Activated B cell treated with CpG ODN at 0.5 μM for 24 hours (primary cell): ENCODE data around the gene RASGRP2. TPM values are rescaled to one million over a fixed set of nuclear protein-coding genes. Genes with fewer than 3 reads are reported as not detected.

ENCODE experiments used
- ATAC-seq: fragments of 200-7000 bp; cut with Tn5 transposase; one replicate; pipeline ENCODE4 v1.10.0; 2021; ENCODE audit warnings: low read depth, mild to moderate bottlenecking, moderate library complexity
- CTCF ChIA-PET: fragments of 350-600 bp; sonication (Branson Sonifier 250); formaldehyde crosslinking; loops from one replicate; lab custom pipeline; 2021; ENCODE audit warnings: antibody characterized with exemption; lab: Charles Lee
- POLR2A ChIA-PET: fragments of 350-600 bp; sonication (Branson Sonifier 250); formaldehyde crosslinking; loops from one replicate; lab custom pipeline; 2021; ENCODE audit warnings: antibody characterized with exemption; lab: Charles Lee
- DNase-seq: peaks from one replicate; pipeline ENCODE4 v3.0.0; 2022
- H3K27ac Mint-ChIP-seq: one replicate; pipeline ENCODE4 v1.8.0; 2020; ENCODE audit warnings: mixed read lengths
- H3K27me3 Mint-ChIP-seq: one replicate; pipeline ENCODE4 v1.8.0; 2021; ENCODE audit warnings: mixed read lengths
- H3K36me3 Mint-ChIP-seq: one replicate; pipeline ENCODE4 v1.8.0; 2021; ENCODE audit warnings: low read depth, mixed read lengths
- H3K4me1 Mint-ChIP-seq: one replicate; pipeline ENCODE4 v1.8.0; 2021; ENCODE audit warnings: mixed read lengths
- H3K4me3 Mint-ChIP-seq: one replicate; pipeline ENCODE4 v1.8.0; 2020; ENCODE audit warnings: mild to moderate bottlenecking, mixed read lengths
- H3K9me3 Mint-ChIP-seq: one replicate; pipeline ENCODE4 v1.8.0; 2020; ENCODE audit warnings: mixed read lengths
- intact Hi-C: fragments of 100-400 bp; cut with micrococcal nuclease; formaldehyde crosslinking; loops from one replicate; pipeline ENCODE4 v1.15.1; 2024
- total RNA-seq: library from RNA; stranded (reverse); gene quantifications from 2 replicates; pipeline ENCODE4 v1.2.3, GENCODE V29; 2022
- TF ChIP-seq, protein P1 (sequence below): fragments of 200-600 bp; IDR thresholded peaks from one replicate; pipeline ENCODE4 v1.8.0; 2022; ENCODE audit warnings: antibody characterized with exemption, mild to moderate bottlenecking

RASGRP2 gene
- total RNA-seq, 1 donor from 2014 or later, result 177 TPM

DNA sequence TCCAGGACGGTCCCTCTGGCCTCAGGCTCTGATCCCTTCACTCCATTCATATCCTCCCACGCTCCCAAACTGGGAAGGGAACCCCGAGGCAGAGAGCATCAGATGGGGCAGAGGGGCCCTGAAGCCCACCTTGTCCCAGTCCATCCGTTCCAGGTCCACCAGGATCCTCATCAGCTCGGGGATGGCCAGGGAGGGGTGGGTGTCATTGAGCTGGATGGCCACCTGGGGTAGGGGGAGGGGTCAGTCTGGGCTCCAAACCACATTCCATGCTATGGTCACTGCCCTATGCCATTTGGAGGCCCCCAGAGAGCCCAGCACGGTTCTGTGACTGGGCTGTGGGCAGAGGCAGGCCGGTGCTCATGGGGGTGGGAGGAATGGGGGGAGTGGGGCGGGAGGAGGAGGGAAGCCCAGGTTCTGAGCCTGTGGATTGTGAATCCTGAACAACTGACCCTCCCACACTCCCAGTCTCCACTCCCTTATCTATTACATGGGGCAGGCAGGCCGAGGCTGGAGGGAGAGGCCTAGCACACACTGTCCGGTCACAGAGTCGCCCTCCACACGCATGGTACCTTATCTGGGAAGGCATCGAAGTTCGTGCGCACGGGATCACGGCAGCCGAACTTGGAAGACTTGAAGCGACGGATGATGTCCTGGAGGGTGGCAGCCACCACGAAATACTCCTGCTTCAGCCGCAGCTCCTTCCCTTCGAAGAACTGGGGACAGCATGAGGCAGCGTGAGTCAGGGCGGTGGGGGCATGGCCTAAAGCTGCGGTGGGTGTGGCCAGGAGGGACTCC, 10.4 kb upstream of the RASGRP2 start:
- Mint-ChIP-seq H3K4me3 (no peak overlapping the region), H3K27me3 (no peaks in the 10 kb centered on the region), H3K27ac (no peak overlapping the region), H3K4me1 (peaks cover 24% of the 10 kb centered on the region), H3K9me3 (no peaks in the 10 kb centered on the region), H3K36me3 (peaks cover 29% of the 10 kb centered on the region)
- no peak for DNase-seq
- TF ChIP-seq, protein P1, sequence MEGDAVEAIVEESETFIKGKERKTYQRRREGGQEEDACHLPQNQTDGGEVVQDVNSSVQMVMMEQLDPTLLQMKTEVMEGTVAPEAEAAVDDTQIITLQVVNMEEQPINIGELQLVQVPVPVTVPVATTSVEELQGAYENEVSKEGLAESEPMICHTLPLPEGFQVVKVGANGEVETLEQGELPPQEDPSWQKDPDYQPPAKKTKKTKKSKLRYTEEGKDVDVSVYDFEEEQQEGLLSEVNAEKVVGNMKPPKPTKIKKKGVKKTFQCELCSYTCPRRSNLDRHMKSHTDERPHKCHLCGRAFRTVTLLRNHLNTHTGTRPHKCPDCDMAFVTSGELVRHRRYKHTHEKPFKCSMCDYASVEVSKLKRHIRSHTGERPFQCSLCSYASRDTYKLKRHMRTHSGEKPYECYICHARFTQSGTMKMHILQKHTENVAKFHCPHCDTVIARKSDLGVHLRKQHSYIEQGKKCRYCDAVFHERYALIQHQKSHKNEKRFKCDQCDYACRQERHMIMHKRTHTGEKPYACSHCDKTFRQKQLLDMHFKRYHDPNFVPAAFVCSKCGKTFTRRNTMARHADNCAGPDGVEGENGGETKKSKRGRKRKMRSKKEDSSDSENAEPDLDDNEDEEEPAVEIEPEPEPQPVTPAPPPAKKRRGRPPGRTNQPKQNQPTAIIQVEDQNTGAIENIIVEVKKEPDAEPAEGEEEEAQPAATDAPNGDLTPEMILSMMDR, result no peak
- ATAC-seq, result no peak
- ChIA-PET CTCF (no interaction called here), POLR2A (interaction anchor here (0.5 to 1.2 kb wide), 2 partner anchors 21 to 24 kb away, joined by 3 read pairs; partner anchors contain the start of gene SF1)
- intact Hi-C loops, result no loop called here

DNA sequence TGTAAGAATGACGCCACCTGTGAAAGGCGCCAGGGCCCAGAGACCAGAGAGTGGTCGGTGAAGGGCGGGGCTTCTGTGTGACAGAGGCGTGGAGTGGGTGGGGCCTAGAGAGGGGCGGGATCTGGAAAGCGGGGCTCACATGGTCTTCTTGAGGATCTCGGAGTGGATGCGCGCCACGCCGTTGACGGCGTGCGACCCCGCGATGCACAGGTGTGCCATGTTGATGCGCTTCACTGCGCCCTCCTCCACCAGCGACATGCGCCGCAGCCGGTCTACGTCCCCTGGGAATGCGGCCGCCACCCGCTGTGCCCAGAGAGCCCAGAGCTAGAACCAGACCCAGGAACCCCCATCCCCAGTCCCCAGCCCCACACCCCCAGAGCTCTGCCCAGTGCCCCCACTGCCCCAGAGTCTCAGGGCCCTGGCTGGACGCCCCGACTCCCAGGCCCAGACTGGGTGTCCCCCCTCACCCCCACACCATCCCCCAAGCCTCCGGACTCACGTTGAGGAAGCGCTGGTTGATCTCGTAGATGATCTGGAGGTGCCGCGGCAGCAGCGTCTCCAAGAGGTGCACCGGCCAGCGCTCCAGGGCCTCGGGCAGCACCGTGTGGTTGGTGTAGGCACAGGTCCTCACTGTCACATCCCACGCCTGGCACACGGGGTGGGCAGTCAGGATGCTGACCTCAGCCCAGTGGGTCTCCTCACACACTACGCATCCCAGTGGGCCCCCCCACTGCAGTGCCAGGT, 9.6 kb upstream of the RASGRP2 start:
- POLR2A ChIA-PET, result interaction anchor here (1.1 to 1.2 kb wide), 2 partner anchors 15 to 25 kb away, joined by 3 read pairs; partner anchors contain the start of gene SF1
- no peaks in the 10 kb centered on the region for H3K9me3 Mint-ChIP-seq
- TF ChIP-seq, protein P1, result no peak
- ATAC-seq (no peak), DNase-seq (no peak)
- H3K27me3 Mint-ChIP-seq, result no peaks in the 10 kb centered on the region
- H3K27ac Mint-ChIP-seq, result no peak overlapping the region
- H3K4me3 Mint-ChIP-seq, result no peak overlapping the region
- CTCF ChIA-PET, result no interaction called here
- intact Hi-C loops, result no loop called here
- peaks cover 29% of the 10 kb centered on the region for H3K36me3 Mint-ChIP-seq
- H3K4me1 Mint-ChIP-seq, result peaks cover 27% of the 10 kb centered on the region

DNA sequence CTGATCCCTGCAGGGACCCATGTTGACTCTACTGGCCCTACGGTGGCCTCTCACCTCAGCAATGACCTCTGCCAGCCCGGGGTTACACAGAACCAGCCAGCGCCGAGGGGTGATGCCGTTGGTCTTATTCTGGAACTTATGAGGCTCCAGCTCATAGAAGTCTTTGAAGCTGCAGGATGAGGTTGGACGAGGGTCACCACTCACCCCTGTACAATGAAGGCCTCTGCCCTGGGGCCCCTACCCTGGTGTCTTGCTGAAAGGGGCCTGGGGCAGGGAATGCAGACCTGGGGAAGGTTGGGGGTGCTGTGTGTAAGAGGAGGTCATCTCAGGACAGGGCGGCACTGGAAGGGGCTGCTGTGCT, 9.1 kb upstream of the RASGRP2 start:
- intact Hi-C loops, result no loop called here
- Mint-ChIP-seq H3K4me1 (peaks cover 31% of the 10 kb centered on the region), H3K36me3 (peaks cover 29% of the 10 kb centered on the region), H3K4me3 (no peak overlapping the region), H3K27me3 (no peaks in the 10 kb centered on the region), H3K9me3 (no peaks in the 10 kb centered on the region), H3K27ac (no peak overlapping the region)
- ATAC-seq, result no peak
- TF ChIP-seq, protein P1, result no peak
- DNase-seq, result no peak
- ChIA-PET POLR2A (interaction anchor here (0.8 to 1.4 kb wide), 3 partner anchors 8 to 15 kb away, joined by 3 to 5 read pairs (median 3); no protein-coding TSS in a partner anchor), CTCF (no interaction called here)

DNA sequence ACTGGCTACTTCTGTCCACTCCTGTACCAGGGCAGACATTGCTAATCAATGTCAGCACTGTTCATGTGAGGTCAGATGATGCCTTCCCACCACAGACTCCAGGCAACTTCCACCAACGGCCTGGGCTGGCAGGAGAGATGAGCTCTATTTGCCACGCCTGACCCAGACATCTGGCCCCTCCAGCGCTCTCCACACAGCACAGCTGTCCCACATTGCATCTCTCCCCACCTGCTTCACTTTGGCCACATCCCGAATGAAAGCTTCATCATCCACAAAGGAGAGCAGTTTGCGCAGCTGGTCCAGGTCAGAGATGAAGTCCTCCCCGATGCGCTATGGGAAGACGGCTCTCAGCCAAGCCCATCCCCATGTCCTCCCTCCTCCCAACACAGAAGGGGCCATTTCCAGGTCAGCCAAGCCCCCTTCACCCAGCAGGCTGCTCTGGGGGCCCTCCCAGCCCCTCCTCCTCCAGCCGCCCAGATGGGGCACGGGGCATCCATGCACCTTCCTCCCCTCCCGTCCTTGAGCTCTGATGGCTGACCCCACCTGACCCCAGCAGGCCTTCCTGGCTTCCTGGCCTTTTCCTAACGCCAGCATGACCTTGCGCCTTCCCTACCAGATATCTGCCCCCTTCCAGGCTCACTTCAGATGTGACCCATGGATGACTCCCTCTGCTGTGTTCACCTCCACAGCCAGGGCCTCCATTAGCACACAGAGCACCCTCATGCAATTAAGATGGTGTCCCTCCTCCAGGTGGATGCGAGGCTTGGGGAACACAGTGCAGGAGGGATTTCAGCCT, 8.4 kb upstream of the RASGRP2 start:
- H3K4me1 Mint-ChIP-seq, result peaks cover 33% of the 10 kb centered on the region
- TF ChIP-seq, protein P1, result no peak
- ATAC-seq (no peak), DNase-seq (no peak)
- no peak overlapping the region for H3K4me3 Mint-ChIP-seq
- CTCF ChIA-PET, result no interaction called here
- H3K36me3 Mint-ChIP-seq, result peaks cover 29% of the 10 kb centered on the region
- intact Hi-C loops, result no loop called here
- POLR2A ChIA-PET, result interaction anchor here (0.8 to 1.4 kb wide), 3 partner anchors 9 to 16 kb away, joined by 3 to 5 read pairs (median 3); no protein-coding TSS in a partner anchor
- no peaks in the 10 kb centered on the region for H3K9me3 Mint-ChIP-seq
- no peak overlapping the region for H3K27ac Mint-ChIP-seq
- no peaks in the 10 kb centered on the region for H3K27me3 Mint-ChIP-seq
